Chondrocyte (in vitro differentiated cells): ENCODE measurements around the gene ADGRF5. TPM values are rescaled to one million over a fixed set of nuclear protein-coding genes. Genes with fewer than 3 reads are reported as not detected.

Experiments
- DNase-seq: peaks from one replicate; pipeline ENCODE4 v3.0.0; 2021; ENCODE audit warnings: mixed read lengths, low spot score
- H3K27ac Mint-ChIP-seq: one replicate; pipeline ENCODE4 v1.8.0; 2021; ENCODE audit warnings: mild to moderate bottlenecking, moderate library complexity, mixed read lengths; ENCODE audit not compliant: unreplicated experiment
- H3K27me3 Mint-ChIP-seq: 2 replicates; pipeline ENCODE4 v1.8.0; 2021; ENCODE audit warnings: low read depth, mixed read lengths
- H3K36me3 Mint-ChIP-seq: 2 replicates; pipeline ENCODE4 v1.8.0; 2021; ENCODE audit warnings: low read depth, mixed read lengths
- H3K4me1 Mint-ChIP-seq: 2 replicates; pipeline ENCODE4 v1.8.0; 2021; ENCODE audit warnings: low read depth, mild to moderate bottlenecking, mixed read lengths
- H3K4me3 Mint-ChIP-seq: one replicate; pipeline ENCODE4 v1.8.0; 2021; ENCODE audit warnings: mild to moderate bottlenecking, moderate library complexity, mixed read lengths; ENCODE audit not compliant: unreplicated experiment
- H3K9me3 Mint-ChIP-seq: 2 replicates; pipeline ENCODE4 v1.8.0; 2021; ENCODE audit warnings: low read depth, mixed read lengths
- total RNA-seq: library from RNA; stranded (reverse); gene quantifications from 3 replicates; pipeline ENCODE4 v1.2.1, GENCODE V29; 2021
- TF ChIP-seq, protein P1 (sequence below): fragments of 200-600 bp; sonication (generic); IDR thresholded peaks from 2 replicates; pipeline ENCODE4 v1.5.0; 2021; ENCODE audit warnings: antibody characterized with exemption, mild to moderate bottlenecking, moderate library complexity

Gene ADGRF5
- total RNA-seq, 1 donor from 2014 or later = 0.67 TPM

DNA sequence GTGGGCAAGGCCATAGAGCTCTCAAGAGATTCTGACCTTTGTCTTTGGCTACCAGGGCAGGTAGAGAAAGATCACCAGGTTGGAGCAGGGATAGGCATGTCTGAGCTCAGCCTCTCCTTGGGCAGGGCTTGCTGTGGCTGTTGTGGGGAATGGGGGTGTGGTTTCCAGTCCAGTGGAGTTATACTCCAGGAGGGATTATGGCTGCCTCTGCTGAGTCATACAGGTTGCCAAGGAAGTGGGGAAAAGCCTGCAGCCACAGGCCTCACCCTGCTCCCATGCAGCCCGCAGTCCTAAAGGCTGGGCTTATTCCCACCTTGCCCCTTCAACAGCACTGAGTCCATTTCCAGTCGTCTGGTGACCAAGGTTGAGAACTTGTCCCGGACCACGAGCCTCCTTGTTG lies 106.6 kb downstream of the ADGRF5 start:
- H3K4me3 Mint-ChIP-seq = no peak overlapping the region
- peaks cover 4% of the 10 kb centered on the region for H3K4me1 Mint-ChIP-seq
- no peak overlapping the region for H3K27ac Mint-ChIP-seq
- TF ChIP-seq, protein P1, sequence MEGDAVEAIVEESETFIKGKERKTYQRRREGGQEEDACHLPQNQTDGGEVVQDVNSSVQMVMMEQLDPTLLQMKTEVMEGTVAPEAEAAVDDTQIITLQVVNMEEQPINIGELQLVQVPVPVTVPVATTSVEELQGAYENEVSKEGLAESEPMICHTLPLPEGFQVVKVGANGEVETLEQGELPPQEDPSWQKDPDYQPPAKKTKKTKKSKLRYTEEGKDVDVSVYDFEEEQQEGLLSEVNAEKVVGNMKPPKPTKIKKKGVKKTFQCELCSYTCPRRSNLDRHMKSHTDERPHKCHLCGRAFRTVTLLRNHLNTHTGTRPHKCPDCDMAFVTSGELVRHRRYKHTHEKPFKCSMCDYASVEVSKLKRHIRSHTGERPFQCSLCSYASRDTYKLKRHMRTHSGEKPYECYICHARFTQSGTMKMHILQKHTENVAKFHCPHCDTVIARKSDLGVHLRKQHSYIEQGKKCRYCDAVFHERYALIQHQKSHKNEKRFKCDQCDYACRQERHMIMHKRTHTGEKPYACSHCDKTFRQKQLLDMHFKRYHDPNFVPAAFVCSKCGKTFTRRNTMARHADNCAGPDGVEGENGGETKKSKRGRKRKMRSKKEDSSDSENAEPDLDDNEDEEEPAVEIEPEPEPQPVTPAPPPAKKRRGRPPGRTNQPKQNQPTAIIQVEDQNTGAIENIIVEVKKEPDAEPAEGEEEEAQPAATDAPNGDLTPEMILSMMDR = no peak
- peaks cover 13% of the 10 kb centered on the region for H3K27me3 Mint-ChIP-seq
- no peaks in the 10 kb centered on the region for H3K36me3 Mint-ChIP-seq
- no peak for DNase-seq
- peaks cover 11% of the 10 kb centered on the region for H3K9me3 Mint-ChIP-seq

- no peak for DNase-seq
- Mint-ChIP-seq H3K9me3 (peaks cover 6% of the 10 kb centered on the region), H3K27me3 (peaks cover 36% of the 10 kb centered on the region), H3K4me1 (no peaks in the 10 kb centered on the region), H3K27ac (no peak overlapping the region), H3K36me3 (no peaks in the 10 kb centered on the region), H3K4me3 (no peak overlapping the region)
- TF ChIP-seq, protein P1 = no peak
Measured at GRCh38 chr6:46808806-46809205, 112.9 kb downstream of the ADGRF5 start.

Other genes with a start within 250 kb of the ADGRF5 start
- 0.07 to 0.29 TPM (median 0.13 TPM) in 3 replicates for gene TDRD6, start 234.1 kb downstream of the ADGRF5 start, total RNA-seq
- not detected in 3 replicates for gene PLA2G7, start 186.6 kb downstream of the ADGRF5 start, total RNA-seq
- gene ANKRD66, start 175.0 kb downstream of the ADGRF5 start, total RNA-seq = not detected in 3 replicates
- gene MEP1A, start 128.5 kb downstream of the ADGRF5 start, total RNA-seq = not detected in 3 replicates
- gene ADGRF1, start 120.4 kb upstream of the ADGRF5 start, total RNA-seq = not detected in 3 replicates